Mucosa of rectum (tissue), 2 donors: ENCODE data around the gene EVL.

Experiments
- H3K27ac ChIP-seq, 2 donors: one replicate each; pipeline ENCODE4 v1.7.0; 2013; ENCODE audit warnings: inconsistent platforms in 2 of 2, low read depth in 2 of 2, low read length in 2 of 2
- H3K27me3 ChIP-seq, 2 donors: one replicate each; pipeline ENCODE4 v1.7.0; 2013; ENCODE audit warnings: low read length in 2 of 2; ENCODE audit not compliant: control insufficient read depth in 2 of 2, insufficient read depth in 2 of 2
- H3K36me3 ChIP-seq, 2 donors: one replicate each; pipeline ENCODE4 v1.7.0; 2013; ENCODE audit warnings: low read length in 2 of 2; ENCODE audit not compliant: control insufficient read depth in 2 of 2, insufficient read depth in 2 of 2
- H3K4me1 ChIP-seq, 2 donors: one replicate each; pipeline ENCODE4 v1.7.0; 2013; ENCODE audit warnings: low read length in 2 of 2, mild to moderate bottlenecking in 1 of 2; ENCODE audit not compliant: control insufficient read depth in 2 of 2, insufficient read depth in 2 of 2
- H3K4me3 ChIP-seq, 2 donors: one replicate each; pipeline ENCODE4 v1.7.0; 2013; ENCODE audit warnings: low read length in 2 of 2
- H3K9ac ChIP-seq, 2 donors: one replicate each; pipeline ENCODE4 v1.7.0; 2013; ENCODE audit warnings: low read length in 2 of 2, low read depth in 1 of 2, mild to moderate bottlenecking in 1 of 2
- H3K9me3 ChIP-seq, 2 donors: one replicate each; pipeline ENCODE4 v1.7.0; 2013; ENCODE audit warnings: low read length in 2 of 2; ENCODE audit not compliant: control insufficient read depth in 2 of 2
- donor health status: healthy.
- donor health status: Normal muscosa, but diverticular disease.

The EVL gene

DNA sequence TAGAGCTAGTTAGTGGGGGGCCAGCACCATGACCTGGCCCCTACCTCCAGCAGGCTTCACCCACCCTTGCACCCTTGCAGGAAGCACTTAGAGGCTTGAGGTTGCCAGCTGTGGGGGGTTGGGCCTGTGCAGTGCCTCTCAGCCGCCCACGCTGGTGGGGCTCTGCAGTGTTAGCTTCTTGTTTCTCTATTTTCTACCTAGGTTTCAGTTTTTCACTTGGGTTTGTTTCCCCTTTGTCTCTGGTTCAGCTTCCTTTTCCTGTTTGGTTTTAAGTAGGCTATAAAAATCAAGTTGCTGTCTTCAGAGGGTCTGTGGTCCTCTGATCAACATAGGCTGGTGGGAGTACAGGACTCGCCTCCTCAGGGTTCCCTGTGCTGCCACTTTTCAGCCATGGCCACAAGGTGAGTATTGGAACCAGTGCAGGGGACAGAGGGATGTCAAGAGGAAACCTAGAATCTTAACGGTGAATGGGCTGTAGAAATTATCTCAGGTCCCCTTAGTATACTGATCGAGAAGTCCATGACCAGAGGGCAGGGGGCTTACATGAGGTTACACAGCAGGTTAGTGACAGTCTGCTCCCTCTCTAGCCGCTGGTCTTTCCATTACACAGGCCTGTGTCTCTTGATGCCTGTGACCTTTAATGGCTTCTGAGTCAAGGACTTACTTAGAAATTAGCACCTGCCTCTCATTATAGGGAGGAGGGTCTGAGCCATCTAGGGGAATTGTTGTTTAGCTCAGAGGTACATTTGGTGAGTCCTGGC is at the start of gene EVL:
EVL (plus strand) TSS at position 312 of the 761 bp plus-strand sequence; CDS start at position 391, 79 bp downstream.
- no peaks in the 10 kb centered on the region for H3K27me3 ChIP-seq
- no peaks in the 10 kb centered on the region for H3K9me3 ChIP-seq
- no peaks in the 10 kb centered on the region for H3K36me3 ChIP-seq
- peak within 1 kb of the TSS; percentile 13 to 76 for H3K9ac ChIP-seq
- H3K27ac ChIP-seq = peak within 1 kb of the TSS; percentile 76 to 90
- H3K4me3 ChIP-seq = peak within 1 kb of the TSS; percentile 49 to 73
- H3K4me1 ChIP-seq = peaks cover 5 to 6% of the 10 kb centered on the region in 2 donors

DNA sequence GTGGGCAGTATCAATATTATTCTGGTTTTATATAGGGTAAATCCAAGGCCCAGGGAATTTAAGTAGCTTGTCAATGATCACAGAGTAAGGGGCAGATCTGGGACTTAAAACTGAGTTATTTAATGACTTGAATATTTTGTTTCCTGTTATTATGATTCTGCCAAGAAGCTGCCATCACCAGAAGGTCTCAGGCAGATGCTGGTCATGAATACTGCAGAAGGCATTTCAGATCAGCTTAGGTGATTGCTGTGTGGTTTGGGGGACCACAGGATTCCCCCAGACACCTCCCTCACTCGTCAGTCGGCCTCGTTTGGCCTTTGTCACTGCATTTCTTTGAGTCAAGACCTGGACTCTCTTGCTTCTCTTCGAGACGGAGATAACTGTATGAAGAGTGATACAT is 47.7 kb upstream of the EVL start:
- H3K27ac ChIP-seq = no peak overlapping the region
- no peaks in the 10 kb centered on the region for H3K36me3 ChIP-seq
- peaks cover 0 to 2% of the 10 kb centered on the region in 2 donors for H3K4me1 ChIP-seq
- no peaks in the 10 kb centered on the region for H3K9me3 ChIP-seq
- H3K27me3 ChIP-seq = no peaks in the 10 kb centered on the region
- no peak overlapping the region for H3K9ac ChIP-seq
- H3K4me3 ChIP-seq = no peak overlapping the region

DNA sequence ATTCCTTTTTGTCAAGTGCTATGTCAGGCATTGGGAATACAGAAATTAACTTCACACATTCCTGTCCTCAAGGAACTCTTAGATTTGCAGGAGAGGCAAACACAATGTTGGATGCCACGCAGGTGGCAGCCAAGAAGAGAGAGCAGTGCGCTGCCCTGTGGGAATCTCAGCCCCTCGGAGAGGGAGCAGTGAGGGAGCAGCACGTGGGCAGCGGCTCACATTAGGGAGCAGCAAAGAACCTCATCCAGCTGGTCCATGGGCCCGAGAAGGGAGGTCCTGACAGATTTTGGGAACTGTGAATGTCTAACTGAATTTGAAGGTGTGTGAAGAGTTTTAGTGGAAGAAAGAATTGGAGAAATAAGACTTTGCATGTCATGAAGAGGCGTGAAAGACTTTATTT is 47.2 kb upstream of the EVL start:
- no peaks in the 10 kb centered on the region for H3K9me3 ChIP-seq
- H3K9ac ChIP-seq = no peak overlapping the region
- H3K4me1 ChIP-seq = peaks cover 0 to 2% of the 10 kb centered on the region in 2 donors
- H3K27ac ChIP-seq = no peak overlapping the region
- H3K36me3 ChIP-seq = no peaks in the 10 kb centered on the region
- H3K27me3 ChIP-seq = no peaks in the 10 kb centered on the region
- no peak overlapping the region for H3K4me3 ChIP-seq

DNA sequence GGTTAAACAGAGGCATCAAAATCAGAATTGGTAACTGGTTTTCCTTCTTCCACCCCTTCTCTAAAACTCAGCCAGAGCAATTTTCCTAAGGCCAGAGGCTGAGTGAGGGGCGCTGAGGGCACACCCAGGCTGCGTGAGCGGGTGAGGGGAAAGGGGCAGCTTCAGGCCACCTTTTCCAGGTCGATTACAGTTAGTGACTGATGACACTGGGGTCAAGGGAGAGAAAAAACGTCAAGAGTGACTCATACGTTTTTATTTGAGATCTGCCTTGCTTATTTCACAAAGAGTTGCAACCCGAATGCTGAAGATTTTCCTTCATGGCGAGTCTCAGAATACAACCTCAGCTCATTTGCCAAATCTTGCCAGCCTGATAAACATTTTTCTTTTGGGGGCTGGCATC is 46.7 kb upstream of the EVL start:
- peaks cover 0 to 2% of the 10 kb centered on the region in 2 donors for H3K4me1 ChIP-seq
- no peaks in the 10 kb centered on the region for H3K36me3 ChIP-seq
- H3K9ac ChIP-seq = no peak overlapping the region
- H3K4me3 ChIP-seq = no peak overlapping the region
- H3K9me3 ChIP-seq = no peaks in the 10 kb centered on the region
- no peak overlapping the region for H3K27ac ChIP-seq
- H3K27me3 ChIP-seq = no peaks in the 10 kb centered on the region

DNA sequence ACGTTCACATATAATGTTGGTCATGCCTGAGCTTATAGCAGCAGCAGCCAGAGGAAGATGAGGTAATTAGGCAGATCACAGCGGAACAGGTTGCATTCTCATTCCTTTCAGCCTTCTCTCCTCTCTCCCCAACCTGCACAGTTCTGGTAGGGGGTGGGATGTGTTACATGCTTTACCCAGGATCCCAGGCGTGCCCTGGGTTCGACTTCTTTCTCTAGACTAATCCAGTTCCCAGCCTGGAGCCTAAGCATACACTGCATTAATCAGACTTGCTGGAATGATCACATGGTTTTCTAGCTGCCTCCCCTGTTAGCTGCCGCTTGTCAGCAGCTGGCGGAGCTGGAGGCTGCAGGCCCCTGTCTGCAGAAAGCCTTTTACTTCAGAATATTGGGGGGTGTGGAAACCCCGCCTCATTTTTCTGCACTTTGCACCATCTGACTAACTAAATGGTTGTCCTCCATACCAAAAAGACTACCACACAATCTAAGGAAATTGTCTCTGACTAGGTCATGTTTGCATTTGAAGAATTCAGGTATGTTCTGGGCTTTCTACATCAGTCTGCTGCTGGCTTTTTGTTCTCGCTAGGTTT is 46.0 kb upstream of the EVL start:
- Histone ChIP-seq H3K27me3 (no peaks in the 10 kb centered on the region), H3K9me3 (no peaks in the 10 kb centered on the region), H3K4me1 (peaks cover 0 to 2% of the 10 kb centered on the region in 2 donors), H3K27ac (no peak overlapping the region), H3K9ac (no peak overlapping the region), H3K4me3 (no peak overlapping the region), H3K36me3 (no peaks in the 10 kb centered on the region)

DNA sequence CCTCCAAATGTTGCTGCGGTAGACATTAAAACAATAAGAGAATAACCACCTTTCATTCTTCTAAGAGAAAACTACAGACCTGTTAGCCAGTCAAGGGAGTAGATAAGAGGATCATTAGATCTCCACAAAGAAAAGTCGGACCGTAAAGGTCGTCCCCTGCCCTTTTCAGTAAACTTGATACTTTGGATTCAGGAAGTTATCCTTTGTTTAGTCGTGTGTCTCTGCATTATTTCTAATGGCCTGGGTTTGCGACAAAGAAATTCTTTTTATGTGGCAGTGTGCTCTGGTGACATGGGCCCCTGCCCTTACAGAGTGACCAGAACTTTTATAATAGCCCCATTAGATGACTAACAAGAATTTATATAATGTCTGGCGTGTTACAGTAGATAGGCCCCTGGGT is 44.6 kb upstream of the EVL start:
- no peaks in the 10 kb centered on the region for H3K9me3 ChIP-seq
- no peak overlapping the region for H3K4me3 ChIP-seq
- H3K27ac ChIP-seq = no peak overlapping the region
- H3K36me3 ChIP-seq = no peaks in the 10 kb centered on the region
- H3K27me3 ChIP-seq = no peaks in the 10 kb centered on the region
- H3K4me1 ChIP-seq = no peaks in the 10 kb centered on the region
- no peak overlapping the region for H3K9ac ChIP-seq

GRCh38 chr14:100022772-100023451 is 42.3 kb upstream of the EVL start:
- Histone ChIP-seq H3K27me3 (no peaks in the 10 kb centered on the region), H3K4me3 (no peak overlapping the region), H3K9me3 (no peaks in the 10 kb centered on the region), H3K9ac (no peak overlapping the region), H3K27ac (no peak overlapping the region), H3K4me1 (no peaks in the 10 kb centered on the region), H3K36me3 (no peaks in the 10 kb centered on the region)

- Histone ChIP-seq H3K27me3 (peaks cover under 1 to 1% of the 10 kb centered on the region in 2 donors), H3K4me3 (no peak overlapping the region), H3K9ac (no peak overlapping the region), H3K27ac (no peak overlapping the region), H3K9me3 (no peaks in the 10 kb centered on the region), H3K36me3 (no peaks in the 10 kb centered on the region), H3K4me1 (no peaks in the 10 kb centered on the region)
These were observed 40.1 kb upstream of the EVL start for GRCh38 chr14:100025111-100025510.

DNA sequence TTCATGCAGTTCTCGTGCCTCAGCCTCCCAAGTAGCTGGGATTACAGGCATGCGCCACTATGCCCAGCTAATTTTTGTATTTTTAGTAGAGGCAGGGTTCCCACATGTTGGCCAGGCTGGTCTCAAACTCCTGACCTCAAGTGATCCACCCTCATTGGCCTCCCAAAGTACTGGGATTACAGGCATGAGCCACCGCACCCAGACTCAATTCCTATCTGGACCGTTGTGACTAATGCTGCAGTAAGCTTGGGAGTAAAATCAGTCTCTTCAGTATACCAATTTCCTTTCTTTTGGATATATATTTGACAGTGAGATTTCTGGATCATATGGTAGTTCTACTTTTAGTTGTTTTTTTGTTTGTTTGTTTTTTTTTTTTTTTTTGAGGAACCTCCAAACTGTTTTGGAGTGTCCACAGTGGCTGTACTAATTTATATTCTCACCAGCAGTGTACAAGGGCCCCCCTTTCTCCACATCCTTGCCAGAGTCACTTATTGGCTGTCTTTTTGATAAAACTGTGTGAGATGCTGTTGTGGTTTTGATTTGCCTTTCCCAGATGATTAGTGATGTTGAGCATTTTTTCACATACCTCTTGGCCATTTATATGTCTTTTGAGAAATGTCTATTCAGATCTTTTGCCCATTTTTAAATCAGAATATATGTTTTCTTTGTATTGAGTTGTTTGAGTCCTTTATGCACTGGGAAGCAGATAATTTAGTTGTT is 37.3 kb upstream of the EVL start:
- no peaks in the 10 kb centered on the region for H3K36me3 ChIP-seq
- no peak overlapping the region for H3K4me3 ChIP-seq
- no peak overlapping the region for H3K27ac ChIP-seq
- H3K27me3 ChIP-seq = peaks cover 1 to 7% of the 10 kb centered on the region in 2 donors
- no peak overlapping the region for H3K9ac ChIP-seq
- no peaks in the 10 kb centered on the region for H3K4me1 ChIP-seq
- no peaks in the 10 kb centered on the region for H3K9me3 ChIP-seq
